ENCODE results near the gene ANKRD33B. TPM values are rescaled to one million over a fixed set of nuclear protein-coding genes. Genes with fewer than 3 reads are reported as not detected.

ANKRD33B gene
- total RNA-seq, 4 donors from 2014 or later, result 0.70 to 6.6 (median 3.6) TPM

GRCh38 chr5:10675177-10675700, 111.4 kb downstream of the ANKRD33B start:
- TF ChIP-seq POLR2A (IDR thresholded peaks at IDR 0.05), result no peak
- TF ChIP-seq, protein P1, sequence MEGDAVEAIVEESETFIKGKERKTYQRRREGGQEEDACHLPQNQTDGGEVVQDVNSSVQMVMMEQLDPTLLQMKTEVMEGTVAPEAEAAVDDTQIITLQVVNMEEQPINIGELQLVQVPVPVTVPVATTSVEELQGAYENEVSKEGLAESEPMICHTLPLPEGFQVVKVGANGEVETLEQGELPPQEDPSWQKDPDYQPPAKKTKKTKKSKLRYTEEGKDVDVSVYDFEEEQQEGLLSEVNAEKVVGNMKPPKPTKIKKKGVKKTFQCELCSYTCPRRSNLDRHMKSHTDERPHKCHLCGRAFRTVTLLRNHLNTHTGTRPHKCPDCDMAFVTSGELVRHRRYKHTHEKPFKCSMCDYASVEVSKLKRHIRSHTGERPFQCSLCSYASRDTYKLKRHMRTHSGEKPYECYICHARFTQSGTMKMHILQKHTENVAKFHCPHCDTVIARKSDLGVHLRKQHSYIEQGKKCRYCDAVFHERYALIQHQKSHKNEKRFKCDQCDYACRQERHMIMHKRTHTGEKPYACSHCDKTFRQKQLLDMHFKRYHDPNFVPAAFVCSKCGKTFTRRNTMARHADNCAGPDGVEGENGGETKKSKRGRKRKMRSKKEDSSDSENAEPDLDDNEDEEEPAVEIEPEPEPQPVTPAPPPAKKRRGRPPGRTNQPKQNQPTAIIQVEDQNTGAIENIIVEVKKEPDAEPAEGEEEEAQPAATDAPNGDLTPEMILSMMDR (IDR thresholded peaks at IDR 0.05), result no peak
- no peak overlapping the region for H3K4me3 ChIP-seq
- no peaks in the 10 kb centered on the region for H3K4me1 ChIP-seq
- no peak for DNase-seq
- peaks cover 0 to 31% (median 0%) of the 10 kb centered on the region in 3 donors for H3K36me3 ChIP-seq
- no peaks in the 10 kb centered on the region for H3K9me3 ChIP-seq
- H3K27me3 ChIP-seq, result no peaks in the 10 kb centered on the region
- no peak overlapping the region for H3K27ac ChIP-seq

DNA sequence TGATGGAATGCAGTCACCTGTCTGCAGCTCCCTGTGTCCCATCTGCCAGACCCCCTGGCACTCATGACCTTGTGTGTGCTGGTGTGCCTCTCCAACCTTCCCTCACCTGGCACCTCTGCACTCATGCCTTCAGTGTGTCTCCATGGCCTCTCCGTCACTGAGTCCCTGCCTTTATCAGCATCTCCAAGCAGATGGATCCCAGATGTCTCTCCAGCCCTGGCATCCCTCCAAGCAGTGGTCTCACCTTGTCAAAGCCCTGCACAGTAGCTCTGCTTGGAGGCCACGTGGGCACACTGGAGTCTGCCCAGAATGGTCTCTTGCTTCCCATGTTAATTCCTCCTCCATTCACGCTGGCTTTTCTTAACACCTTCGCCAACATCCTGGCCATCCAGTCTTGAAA, 112.4 kb downstream of the ANKRD33B start:
- Histone ChIP-seq H3K27ac (no peak overlapping the region), H3K9me3 (no peaks in the 10 kb centered on the region), H3K4me1 (no peaks in the 10 kb centered on the region), H3K27me3 (no peaks in the 10 kb centered on the region), H3K4me3 (no peak overlapping the region), H3K36me3 (peaks cover 0 to 41% (median 0%) of the 10 kb centered on the region in 3 donors)
- no peak for DNase-seq
- no peak for TF ChIP-seq POLR2A (IDR thresholded peaks at IDR 0.05)
- TF ChIP-seq, protein P1 (IDR thresholded peaks at IDR 0.05), result no peak

DNA sequence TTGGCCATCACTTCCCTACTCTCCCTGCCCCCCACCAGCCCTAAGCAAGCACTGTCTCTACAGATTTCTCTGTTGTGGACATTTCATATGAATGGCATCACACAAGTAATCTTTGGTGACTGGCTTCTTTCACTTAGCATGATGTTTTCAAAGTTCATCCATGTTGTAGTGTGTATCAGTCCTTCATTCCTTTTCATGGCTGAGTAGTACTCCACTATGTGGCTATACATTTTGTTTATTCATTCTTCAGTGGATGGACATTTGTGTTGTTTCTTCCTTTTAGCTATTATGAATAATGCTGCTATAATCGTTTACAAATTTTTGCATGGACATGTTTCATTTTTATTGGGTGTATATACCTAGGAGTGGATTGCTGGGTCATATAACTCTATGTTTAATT, 113.1 kb downstream of the ANKRD33B start:
- no peaks in the 10 kb centered on the region for H3K4me1 ChIP-seq
- peaks cover 0 to 48% (median 0%) of the 10 kb centered on the region in 3 donors for H3K36me3 ChIP-seq
- no peak overlapping the region for H3K27ac ChIP-seq
- DNase-seq, result no peak
- H3K27me3 ChIP-seq, result no peaks in the 10 kb centered on the region
- no peaks in the 10 kb centered on the region for H3K9me3 ChIP-seq
- no peak overlapping the region for H3K4me3 ChIP-seq
- TF ChIP-seq, protein P1 (IDR thresholded peaks at IDR 0.05), result no peak
- TF ChIP-seq POLR2A (IDR thresholded peaks at IDR 0.05), result no peak

DNA sequence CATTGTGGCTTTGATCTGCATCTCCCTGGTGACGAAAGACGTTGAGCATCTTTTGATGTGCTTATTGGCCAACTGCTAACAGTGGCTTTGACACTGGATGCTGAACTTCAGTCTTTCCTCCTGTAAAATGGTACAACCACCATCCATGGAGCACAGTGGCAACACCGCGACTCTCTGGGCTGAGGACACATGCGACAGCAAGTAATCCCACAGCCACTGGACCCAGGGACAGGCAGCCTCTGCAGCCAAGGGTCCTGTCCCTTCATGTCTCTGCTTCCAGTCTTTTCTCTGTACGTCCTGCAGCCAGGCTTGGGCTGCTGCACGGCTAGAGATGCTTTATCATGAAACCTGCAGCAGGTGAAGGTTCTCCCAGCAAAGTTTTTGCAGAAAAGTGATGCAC, 113.7 kb downstream of the ANKRD33B start:
- no peak overlapping the region for H3K4me3 ChIP-seq
- H3K27ac ChIP-seq, result no peak overlapping the region
- no peak for DNase-seq
- no peaks in the 10 kb centered on the region for H3K27me3 ChIP-seq
- H3K4me1 ChIP-seq, result no peaks in the 10 kb centered on the region
- peaks cover 0 to 54% (median 0%) of the 10 kb centered on the region in 3 donors for H3K36me3 ChIP-seq
- no peak for TF ChIP-seq POLR2A (IDR thresholded peaks at IDR 0.05)
- TF ChIP-seq, protein P1 (IDR thresholded peaks at IDR 0.05), result no peak
- no peaks in the 10 kb centered on the region for H3K9me3 ChIP-seq

- Histone ChIP-seq H3K9me3 (no peaks in the 10 kb centered on the region), H3K27ac (no peak overlapping the region), H3K4me3 (no peak overlapping the region), H3K36me3 (peaks cover 0 to 61% (median 0%) of the 10 kb centered on the region in 3 donors), H3K27me3 (no peaks in the 10 kb centered on the region), H3K4me1 (no peaks in the 10 kb centered on the region)
- TF ChIP-seq, protein P1 (IDR thresholded peaks at IDR 0.05), result no peak
- no peak for TF ChIP-seq POLR2A (IDR thresholded peaks at IDR 0.05)
- DNase-seq, result no peak
Measured at GRCh38 chr5:10678244-10678643, 114.4 kb downstream of the ANKRD33B start.
